ENCODE measurements around the gene WASHC2C.
"Not testable (repeated sequence)": the region's sequence is repeated elsewhere in the genome, so short reads cannot be mapped to it uniquely, and the experiment has no call there.

GRCh38 chr10:45721503-45721902, 5.6 kb upstream of the WASHC2C start:
- TF ChIP-seq EZH2 (IDR thresholded peaks at IDR 0.05); FOXP2 (optimal IDR thresholded peaks at IDR 0.05; ENCODE audit: control extremely low read depth, extremely low read length, insufficient read depth); POLR2AphosphoS5 (IDR thresholded peaks at IDR 0.05; ENCODE audit: borderline replicate concordance, low read depth, low read length): not testable (repeated sequence)

All from SK-N-MC (cell line).